ENCODE measurements around the gene G6PD.

GRCh38 chrX:154490021-154490413 lies 56.6 kb downstream of the G6PD start:
- no peak for TF ChIP-seq CTCF (conservative IDR thresholded peaks at IDR 0.05 in 1 of 2, IDR thresholded peaks at IDR 0.05 in 1 of 2; ENCODE audit: extremely low read depth in 1 of 2, insufficient read depth in 1 of 2, low read depth in 1 of 2, low read length in 2 of 2)
- TF ChIP-seq EZH2 (IDR thresholded peaks at IDR 0.05; ENCODE audit: borderline replicate concordance, low read length) = no peak

Data from mammary epithelial cell (primary cell).